Lung (tissue), 12 donors: ENCODE results near the gene KCTD21. TPM values are rescaled to one million over a fixed set of nuclear protein-coding genes. Genes with fewer than 3 reads are reported as not detected.

Experiments
- ATAC-seq: fragments of 200-7000 bp; cut with Tn5 transposase; one replicate; pipeline ENCODE4 v1.9.1; 2020; ENCODE audit warnings: moderate number of reproducible peaks; ENCODE audit not compliant: insufficient read depth, low FRiP score
- DNase-seq, 3 donors: peaks; one replicate each; pipeline ENCODE4 v3.0.0-alpha.2; 2013 to 2017
- H3K27ac ChIP-seq, 2 donors: one replicate each; pipeline ENCODE4 v1.5.1; 2013; ENCODE audit warnings: mild to moderate bottlenecking in 2 of 2, moderate library complexity in 2 of 2, control low read depth in 1 of 2, inconsistent platforms in 1 of 2, low read depth in 1 of 2, low read length in 1 of 2
- H3K27me3 ChIP-seq, 3 donors: one replicate each; pipeline ENCODE4 v1.5.1; 2013; ENCODE audit warnings: low read length in 2 of 3; ENCODE audit not compliant: control insufficient read depth in 3 of 3, insufficient read depth in 3 of 3
- H3K36me3 ChIP-seq, 4 donors: one replicate each; pipeline ENCODE4 v1.5.1; 2013; ENCODE audit warnings: low read length in 4 of 4, mild to moderate bottlenecking in 1 of 4, moderate library complexity in 1 of 4; ENCODE audit not compliant: control insufficient read depth in 4 of 4, insufficient read depth in 4 of 4
- H3K4me1 ChIP-seq, 5 donors: one replicate each; pipeline ENCODE4 v1.5.1; 2013; ENCODE audit warnings: low read length in 5 of 5, mild to moderate bottlenecking in 2 of 5, moderate library complexity in 1 of 5; ENCODE audit not compliant: control insufficient read depth in 5 of 5, insufficient read depth in 5 of 5
- H3K4me3 ChIP-seq: one replicate; pipeline ENCODE4 v1.5.1; 2013; ENCODE audit warnings: mild to moderate bottlenecking, control low read depth, moderate library complexity
- H3K9ac ChIP-seq, 2 donors: one replicate each; pipeline ENCODE4 v1.5.1; 2013; ENCODE audit warnings: low read length in 2 of 2, control low read depth in 1 of 2; ENCODE audit not compliant: insufficient read depth in 1 of 2
- H3K9me3 ChIP-seq, 4 donors: one replicate each; pipeline ENCODE4 v1.5.1; 2013; ENCODE audit warnings: low read length in 3 of 4, mild to moderate bottlenecking in 1 of 4, moderate library complexity in 1 of 4; ENCODE audit not compliant: control insufficient read depth in 4 of 4, insufficient read depth in 3 of 4
- CTCF ChIP-seq: IDR thresholded peaks from 2 replicates; pipeline ENCODE4 v1.5.1; 2012; ENCODE audit warnings: mild to moderate bottlenecking; ENCODE audit errors: control extremely low read depth, extremely low read depth
- WGBS, 2 donors: extraction: QIAGEN DNeasy Blood & Tissue Kit; methylation state at CpG; one replicate each; pipeline ENCODE4 v1.1.7; 2013; 5-methylcytosine and 5-hydroxymethylcytosine counted together
- polyA plus RNA-seq, 2 donors: library from polyadenylated mRNA; stranded (reverse); fragments of 200-250 nt; gene quantifications; one replicate each; pipeline ENCODE4 v1.2.1, GENCODE V29; 2013
- total RNA-seq, 2 donors: library from RNA; depleted of rRNA in 1 of 2; stranded (reverse); fragments of >200 nt in 1 of 2; gene quantifications; one replicate each; pipeline ENCODE4 v1.2.1, GENCODE V29; 2014 to 2021
- donor health status: control.
- donor health status: control.
- donor health status: Bipolar disorder and iron deficiency.
- donor health status: healthy.
- donor health status: DM: yes; HTN: yes; CAD: no.

Gene KCTD21
- total and polyA plus RNA-seq, 4 donors: 4.1 to 10.8 (median 7.5) TPM

- no peak for ATAC-seq
These were observed 4.5 kb upstream of the KCTD21 start for GRCh38 chr11:78192911-78193351.

DNA sequence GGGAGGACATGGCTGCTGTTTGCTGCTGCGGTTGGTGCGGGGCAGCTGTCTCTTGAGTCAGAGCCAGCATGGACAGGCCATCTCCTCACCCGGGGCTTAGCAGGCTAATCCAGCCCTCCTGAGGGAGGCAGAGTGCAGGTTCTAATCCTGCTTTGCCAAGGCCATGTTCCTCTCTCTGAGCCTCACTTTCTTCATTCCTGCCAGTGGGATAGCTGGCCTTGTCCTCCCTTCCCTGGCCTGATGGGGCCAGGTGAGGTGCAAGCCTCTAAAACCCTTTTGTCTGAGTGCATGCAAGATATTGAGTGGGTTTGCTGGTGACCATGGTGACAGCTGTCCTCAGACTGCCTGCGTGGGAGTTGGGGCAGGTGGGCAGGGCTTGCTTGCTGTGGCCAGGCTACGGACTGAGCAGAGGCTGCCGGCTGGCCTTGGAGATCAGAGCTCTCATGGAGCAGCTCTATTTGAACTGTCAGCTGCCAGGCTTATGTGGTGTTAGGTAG lies 3.8 kb upstream of the KCTD21 start:
- peaks cover 0 to 21% (median 0%) of the 10 kb centered on the region in 5 donors for H3K4me1 ChIP-seq
- no peaks in the 10 kb centered on the region for H3K27me3 ChIP-seq
- ATAC-seq (no peak), DNase-seq (no peak)
- H3K36me3 ChIP-seq: peaks cover 0 to 5% (median 0%) of the 10 kb centered on the region in 4 donors
- H3K27ac ChIP-seq: no peak overlapping the region
- no peak overlapping the region for H3K9ac ChIP-seq
- peaks cover 0 to 2% (median 0%) of the 10 kb centered on the region in 4 donors for H3K9me3 ChIP-seq
- 73 to 84% methylated on average over 6 of the region's 6 CpGs for WGBS, 2 donors
- TF ChIP-seq CTCF: no peak
- no peak overlapping the region for H3K4me3 ChIP-seq

More at GRCh38 chr11:78192911-78193351, 4.5 kb upstream of the KCTD21 start:
- Histone ChIP-seq H3K9me3 (peaks cover 0 to 2% (median 0%) of the 10 kb centered on the region in 4 donors), H3K4me3 (no peak overlapping the region), H3K27ac (peak overlapping the region in 1 of 2 donors; percentile 15), H3K4me1 (peaks cover 0 to 17% (median 0%) of the 10 kb centered on the region in 5 donors), H3K27me3 (no peaks in the 10 kb centered on the region), H3K9ac (no peak overlapping the region), H3K36me3 (peaks cover 0 to 10% (median 0%) of the 10 kb centered on the region in 4 donors)
- WGBS, 2 donors: 75 to 87% methylated on average over 4 of the region's 4 CpGs
- no peak for DNase-seq
- no peak for TF ChIP-seq CTCF

DNA sequence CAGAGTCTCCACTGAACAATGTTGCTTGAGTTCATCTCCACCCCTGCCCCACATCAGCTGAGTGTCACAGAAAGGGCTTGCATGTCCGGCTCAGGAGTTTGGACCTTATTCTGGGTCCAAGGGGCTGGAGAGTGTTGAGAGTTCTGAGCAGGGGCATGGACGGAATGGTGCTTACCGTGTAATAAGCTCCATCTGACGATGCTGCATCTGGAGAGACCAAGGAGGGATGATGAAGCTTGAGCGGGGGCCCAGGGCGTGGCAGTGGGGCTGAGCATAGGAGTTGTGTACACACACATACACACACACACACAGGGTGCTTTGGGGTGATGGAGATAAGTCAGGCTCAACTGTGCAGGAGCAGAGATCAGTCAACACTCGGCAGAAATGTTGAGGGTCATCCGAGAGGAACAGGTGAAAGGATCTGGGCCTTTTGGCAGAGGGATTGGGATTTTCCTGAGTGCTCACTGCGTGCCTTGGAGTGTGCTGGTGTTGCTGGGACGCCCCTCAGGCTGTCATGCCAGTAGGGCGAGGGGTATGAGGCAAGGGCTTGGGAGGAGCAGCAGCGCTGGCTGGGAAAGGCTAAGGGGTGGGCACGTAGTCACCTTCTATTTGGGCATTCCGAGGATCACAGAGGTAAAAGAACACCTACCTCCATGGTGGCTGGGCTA lies 2.6 kb upstream of the KCTD21 start:
- peaks cover 0 to 26% (median 0%) of the 10 kb centered on the region in 5 donors for H3K4me1 ChIP-seq
- 90 to 91% methylated on average over 14 of the region's 14 CpGs for WGBS, 2 donors

More for the DNA sequence above, 2.6 kb upstream of the KCTD21 start:
- no peak overlapping the region for H3K27ac ChIP-seq
- H3K4me3 ChIP-seq: no peak overlapping the region
- no peaks in the 10 kb centered on the region for H3K27me3 ChIP-seq
- no peak for TF ChIP-seq CTCF
- DNase-seq (no peak), ATAC-seq (no peak)
- H3K9ac ChIP-seq: no peak overlapping the region
- no peaks in the 10 kb centered on the region for H3K9me3 ChIP-seq
- H3K36me3 ChIP-seq: no peaks in the 10 kb centered on the region
